Stimulated activated CD4-positive, alpha-beta T cell treated with anti-CD3 and anti-CD28 coated beads, Interleukin-12 subunit alpha, Interleukin-12 subunit beta, amount 100 ng/mL, for 48 hours (primary cell): ENCODE results near the gene TMEM50A.
A peak's percentile ranks its signal among the peaks of the same experiment; 100 is the strongest.
"Not testable (repeated sequence)": the region's sequence is repeated elsewhere in the genome, so short reads cannot be mapped to it uniquely, and the experiment has no call there.

Experiments
- DNase-seq, 3 donors: peaks; one replicate each; pipeline ENCODE4 v3.0.0-alpha.2; 2020; ENCODE audit warnings: low read depth in 2 of 3, low spot score in 1 of 3

Gene TMEM50A

DNA sequence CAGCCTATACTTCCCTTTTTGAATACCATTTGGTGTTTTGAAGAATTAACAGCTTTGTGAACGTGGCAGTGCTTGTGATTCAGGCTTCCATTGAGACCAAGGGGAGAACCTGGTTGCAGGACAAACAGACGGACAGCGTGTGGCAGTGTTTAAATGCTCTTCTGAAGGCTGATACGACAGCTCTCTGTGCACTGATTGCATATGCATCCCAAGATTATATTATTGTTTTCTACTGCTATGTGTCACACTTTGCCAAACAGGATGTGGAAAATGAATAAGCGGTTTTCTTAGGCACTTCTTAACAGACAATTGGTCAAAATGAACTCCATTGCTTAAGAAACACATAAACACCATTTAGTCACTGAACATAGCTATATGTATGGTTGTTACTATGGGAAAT is 8.2 kb upstream of the TMEM50A start:
- DNase-seq, result not testable (repeated sequence)

- not testable (repeated sequence) for DNase-seq
Measured at GRCh38 chr1:25336922-25337354, 1.2 kb upstream of the TMEM50A start.

DNA sequence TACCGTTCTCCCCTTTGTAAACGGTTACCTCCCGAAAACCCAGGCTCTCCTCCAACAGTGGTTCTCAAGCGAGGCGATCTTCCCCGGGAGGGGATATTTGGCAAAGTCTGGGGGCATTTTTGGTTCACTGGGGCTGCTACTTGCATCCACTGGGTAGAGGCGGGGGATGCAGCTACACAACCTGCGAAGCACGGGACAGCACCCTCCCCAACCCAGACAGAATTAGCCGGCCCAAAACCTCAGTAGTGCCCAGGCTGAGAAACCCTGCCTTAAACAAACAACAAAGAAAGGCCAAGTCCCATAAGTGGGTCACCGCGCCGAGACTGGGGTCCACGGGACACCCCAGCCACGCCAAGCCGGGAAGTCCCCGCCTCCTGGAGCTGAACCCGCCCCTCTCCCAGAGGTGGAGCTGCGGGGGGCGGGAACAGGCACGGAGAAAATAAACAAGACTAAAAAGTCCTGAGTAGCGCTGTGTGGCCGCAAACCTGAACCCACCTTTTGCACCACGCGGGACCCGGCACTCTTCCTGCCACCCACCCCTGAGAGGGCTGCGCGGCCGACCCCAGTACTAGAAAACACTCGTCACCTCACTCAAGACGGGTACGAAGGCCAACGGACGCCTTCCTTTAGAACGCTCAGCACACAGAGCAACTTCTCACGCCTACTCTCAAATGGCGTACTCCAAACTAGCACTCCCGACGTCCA is 499 bp upstream of the TMEM50A start:
- DNase-seq, result peak in 1 of 3 donors; percentile 15

GRCh38 chr1:25338986-25339385 is 852 bp downstream of the TMEM50A start:
- DNase-seq, result no peak

DNA sequence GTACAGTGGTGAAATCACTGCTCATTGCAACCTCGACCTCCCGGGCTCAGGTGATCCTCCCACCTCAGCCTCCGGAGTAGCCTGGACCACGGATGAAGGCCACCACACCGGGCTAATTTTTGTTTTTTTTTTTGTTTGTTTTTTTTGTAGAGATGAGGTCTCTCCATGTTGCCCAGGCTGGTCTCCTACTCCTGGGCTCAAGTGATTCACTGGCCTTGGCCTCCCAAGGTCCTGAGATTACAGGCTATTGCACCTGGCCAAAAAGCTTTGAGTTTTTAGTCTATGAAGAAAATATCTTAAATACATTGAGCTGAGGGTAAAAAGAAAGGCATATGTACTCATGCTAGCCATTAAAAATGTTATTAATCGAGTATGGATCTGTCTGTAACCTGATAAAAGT is 3.6 kb downstream of the TMEM50A start:
- DNase-seq, result no peak

- no peak for DNase-seq
Measured at GRCh38 chr1:25342846-25343245, 4.7 kb downstream of the TMEM50A start.

DNA sequence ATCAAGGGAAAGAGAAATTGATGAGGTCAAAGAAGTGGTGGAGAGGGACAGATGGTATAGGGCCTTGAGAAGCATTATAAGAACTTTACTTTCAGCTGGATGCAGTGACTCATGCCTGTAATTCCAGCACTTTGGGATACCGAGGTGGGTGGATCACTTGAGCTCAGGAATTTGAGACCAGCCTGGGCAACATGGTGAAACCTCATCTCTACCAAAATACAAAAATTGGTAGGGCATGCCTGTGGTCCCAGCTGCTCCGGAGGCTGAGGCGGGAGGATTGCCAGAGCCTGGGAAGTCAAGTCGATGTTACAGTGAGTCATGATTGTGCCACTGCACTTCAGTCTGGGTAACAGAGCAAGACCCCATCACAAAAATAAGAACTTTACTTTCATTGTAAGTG is 5.7 kb downstream of the TMEM50A start:
- DNase-seq, result no peak

GRCh38 chr1:25347556-25347955 is 9.4 kb downstream of the TMEM50A start:
- no peak for DNase-seq

- DNase-seq, result no peak
Measured at GRCh38 chr1:25349606-25350005, 11.5 kb downstream of the TMEM50A start.

DNA sequence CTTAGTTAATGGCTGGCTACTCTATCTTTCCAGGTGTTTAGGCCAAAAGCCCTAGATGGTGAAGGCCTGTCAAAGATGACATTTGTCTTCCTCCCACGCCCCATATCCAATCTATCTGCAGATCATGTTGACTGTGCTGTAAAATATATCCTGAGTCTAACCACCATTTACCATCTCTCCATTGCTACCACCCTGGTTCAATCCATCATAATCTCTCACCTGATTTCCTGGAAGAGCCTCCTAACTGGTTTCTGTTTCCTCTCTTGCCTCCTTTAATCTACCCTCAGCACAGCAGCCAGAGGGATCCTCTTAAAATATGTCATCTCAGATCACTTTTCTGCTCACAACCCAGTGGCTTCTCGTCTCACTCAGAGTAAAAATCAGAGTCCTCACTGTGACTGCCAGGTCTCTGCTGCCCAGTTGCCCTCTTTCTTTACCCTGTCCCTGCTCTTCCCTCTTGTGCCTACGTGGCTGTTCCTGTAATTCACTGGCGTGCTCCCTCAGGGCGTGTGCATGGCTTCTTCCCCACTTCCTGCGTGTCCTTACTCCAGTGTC is 17.8 kb downstream of the TMEM50A start:
- DNase-seq, result no peak

DNA sequence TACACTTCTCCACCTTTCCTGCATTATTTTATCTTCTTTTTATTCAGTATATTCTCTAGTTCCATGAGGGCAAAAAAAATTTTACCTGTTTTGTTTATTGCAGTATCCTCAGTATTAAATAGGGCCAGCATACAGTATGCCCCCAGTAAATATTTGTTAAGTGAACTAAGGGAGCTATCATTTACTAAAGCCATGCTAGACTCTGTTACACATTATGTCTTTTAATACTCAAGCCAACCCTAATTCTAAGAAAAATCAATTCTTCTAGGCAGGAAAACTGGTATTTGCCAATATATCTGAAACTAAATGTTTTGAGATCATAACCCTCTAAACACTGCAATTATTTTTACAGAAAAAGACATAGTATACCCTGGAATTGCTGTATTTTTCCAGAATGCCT is 18.3 kb downstream of the TMEM50A start:
- DNase-seq, result no peak

DNA sequence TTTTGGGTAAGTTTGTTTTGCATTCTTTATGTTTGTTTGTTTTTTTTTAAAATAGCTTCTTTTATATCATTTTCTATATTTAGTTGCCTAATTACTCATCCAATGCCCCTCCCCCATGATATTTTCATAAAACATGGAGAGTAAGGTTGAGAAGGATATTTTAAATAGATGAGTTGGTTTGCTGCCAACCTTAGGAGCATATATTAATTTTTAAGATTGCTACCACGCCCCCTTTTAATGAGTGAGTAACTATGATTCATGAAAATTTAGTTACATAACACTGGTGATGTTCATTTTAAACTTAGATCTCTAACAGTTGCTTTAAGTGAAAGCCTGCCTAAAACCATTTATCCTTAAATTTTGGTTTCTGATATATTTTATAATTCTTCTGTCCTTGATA is 18.7 kb downstream of the TMEM50A start:
- DNase-seq, result no peak

DNA sequence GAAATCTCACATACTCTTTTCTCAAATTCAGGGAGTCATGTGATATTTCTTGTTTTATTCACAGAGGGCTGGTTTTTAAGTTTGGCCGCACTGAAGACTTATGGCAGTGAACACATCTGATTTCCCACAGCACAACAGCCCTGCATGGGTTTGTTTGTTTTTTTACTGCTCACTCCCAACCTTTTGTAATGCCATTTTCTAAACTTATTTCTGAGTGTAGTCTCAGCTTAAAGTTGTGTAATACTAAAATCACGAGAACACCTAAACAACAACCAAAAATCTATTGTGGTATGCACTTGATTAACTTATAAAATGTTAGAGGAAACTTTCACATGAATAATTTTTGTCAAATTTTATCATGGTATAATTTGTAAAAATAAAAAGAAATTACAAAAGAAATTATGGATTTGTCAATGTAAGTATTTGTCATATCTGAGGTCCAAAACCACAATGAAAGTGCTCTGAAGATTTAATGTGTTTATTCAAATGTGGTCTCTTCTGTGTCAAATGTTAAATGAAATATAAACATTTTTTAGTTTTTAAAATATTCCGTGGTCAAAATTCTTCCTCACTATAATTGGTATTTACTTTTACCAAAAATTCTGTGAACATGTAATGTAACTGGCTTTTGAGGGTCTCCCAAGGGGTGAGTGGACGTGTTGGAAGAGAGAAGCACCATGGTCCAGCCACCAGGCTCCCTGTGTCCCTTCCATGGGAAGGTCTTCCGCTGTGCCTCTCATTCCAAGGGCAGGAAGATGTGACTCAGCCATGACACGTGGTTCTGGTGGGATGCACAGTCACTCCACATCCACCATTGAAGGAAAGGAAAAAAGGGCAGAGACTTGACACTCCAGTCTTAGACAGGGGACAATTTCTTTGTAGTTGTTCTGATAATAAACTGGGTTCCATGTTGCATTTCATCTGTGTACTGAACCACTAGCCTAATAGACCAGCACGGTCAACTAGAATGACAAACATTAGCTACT is 22.8 kb downstream of the TMEM50A start:
- DNase-seq, result no peak

DNA sequence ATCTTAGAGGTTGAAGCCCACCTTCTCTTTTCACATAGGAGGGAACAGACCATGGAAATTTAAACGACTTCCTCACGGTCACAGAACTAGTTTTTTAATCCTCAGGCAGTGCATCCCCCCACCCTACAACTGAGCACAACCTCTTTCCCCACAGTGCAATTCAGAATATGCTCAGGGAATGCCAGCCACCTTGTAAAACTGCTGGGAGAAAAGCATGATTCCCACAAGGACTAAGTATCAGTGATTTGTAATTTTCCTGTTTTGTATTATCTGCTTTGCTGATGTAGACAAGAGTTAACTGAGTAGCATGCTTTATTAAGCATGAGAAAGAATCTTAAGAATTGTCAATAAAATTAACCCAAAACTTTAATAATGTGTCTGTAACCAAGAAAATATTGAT is 23.8 kb downstream of the TMEM50A start:
- no peak for DNase-seq

- DNase-seq, result not testable (repeated sequence)
Measured at GRCh38 chr1:25362634-25363559, 24.8 kb downstream of the TMEM50A start.

- DNase-seq, result no peak
Measured at GRCh38 chr1:25369241-25369640, 31.1 kb downstream of the TMEM50A start.

DNA sequence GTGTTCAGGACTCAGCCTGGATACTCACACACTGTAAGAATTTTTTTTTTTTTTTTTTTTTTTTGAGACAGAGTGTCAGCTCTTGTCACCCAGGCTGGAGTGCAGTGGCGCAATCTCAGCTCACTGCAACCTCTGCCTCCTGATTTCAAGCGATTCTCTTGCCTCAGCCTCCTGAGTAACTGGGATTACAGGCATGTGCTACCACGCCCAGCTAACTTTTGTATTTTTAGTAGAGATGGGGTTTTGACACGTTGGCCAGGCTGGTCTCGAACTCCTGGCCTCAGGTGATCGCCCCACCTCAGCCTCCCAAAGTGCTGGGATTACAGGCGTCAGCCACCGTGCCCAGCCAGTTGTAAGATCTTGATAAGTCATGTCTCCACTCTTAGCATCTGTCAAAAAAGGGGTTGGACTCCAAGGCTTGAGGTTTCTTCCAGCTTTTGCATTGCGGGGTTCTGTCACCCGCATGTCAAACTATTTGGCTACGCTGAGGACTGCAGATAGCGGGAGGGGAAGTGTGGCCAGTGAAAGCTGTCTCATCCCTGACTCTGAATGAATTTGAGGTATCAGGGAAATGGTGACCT is 31.6 kb downstream of the TMEM50A start:
- not testable (repeated sequence) for DNase-seq

DNA sequence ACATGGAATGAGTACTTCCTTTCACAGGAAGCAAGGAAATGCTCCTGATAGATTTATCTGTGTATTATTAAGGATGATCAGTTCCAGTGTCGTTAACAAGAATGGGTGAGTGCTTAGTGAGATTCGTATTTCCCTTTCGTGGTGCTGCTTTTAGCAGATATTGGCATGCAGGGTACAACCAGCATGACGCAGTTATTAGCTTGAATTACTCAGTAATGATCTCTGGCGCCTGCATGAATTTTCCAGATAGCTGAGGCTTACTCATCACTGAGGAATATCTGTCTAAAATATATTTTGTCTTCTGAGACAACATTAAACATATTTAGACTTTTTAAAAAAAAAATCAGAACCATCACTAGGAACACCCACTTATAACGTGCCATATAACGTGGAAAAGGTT is 33.6 kb downstream of the TMEM50A start:
- not testable (repeated sequence) for DNase-seq

GRCh38 chr1:25378367-25378766 is 40.2 kb downstream of the TMEM50A start:
- DNase-seq, result not testable (repeated sequence)

- not testable (repeated sequence) for DNase-seq
Measured at GRCh38 chr1:25382543-25382942, 44.4 kb downstream of the TMEM50A start.
